Measurements from ENCODE around the gene RNF217. TPM values are rescaled to one million over a fixed set of nuclear protein-coding genes. Genes with fewer than 3 reads are reported as not detected.

RNF217 gene
- polyA plus RNA-seq, 1 donor (not counting 4 experiments of a cell fraction or from before 2014, with no cell fraction given): 44.0 TPM

GRCh38 chr6:125104425-125104824 is 142.2 kb downstream of the RNF217 start:
- FAIRE-seq: peak; percentile 85
- TF ChIP-seq CTCF (optimal IDR thresholded peaks at IDR 0.05 in 1 of 3, IDR thresholded peaks at IDR 0.05 in 1 of 3, conservative IDR thresholded peaks at IDR 0.05 in 1 of 3; ENCODE audit: extremely low read depth in 1 of 3, insufficient read depth in 2 of 3, low read length in 3 of 3): no peak
- TF ChIP-seq EZH2 (IDR thresholded peaks at IDR 0.05; ENCODE audit: low read length): no peak
- Histone ChIP-seq H4K20me1 (ENCODE audit: control insufficient read depth, extremely low read depth, insufficient read depth, low read length) (no peaks in the 10 kb centered on the region), H3K4me3 (ENCODE audit: control insufficient read depth in 2 of 3, extremely low read depth in 1 of 3, insufficient read depth in 2 of 3, low read depth in 1 of 3, low read length in 3 of 3) (peak overlapping the region in 1 of 3 experiments; percentile 2), H3K9me1 (ENCODE audit: control insufficient read depth, extremely low read depth, insufficient read depth, low read length) (no peaks in the 10 kb centered on the region), H3K4me2 (ENCODE audit: control insufficient read depth, extremely low read depth, insufficient read depth, low read depth, low read length) (peak overlapping the region; percentile 71), H3K79me2 (ENCODE audit: control insufficient read depth, insufficient read depth, low read length) (no peaks in the 10 kb centered on the region), H3K4me1 (ENCODE audit: control insufficient read depth, extremely low read depth, insufficient read depth, low read length) (peaks cover 52% of the 10 kb centered on the region), H3K36me3 (ENCODE audit: control insufficient read depth in 2 of 2, extremely low read depth in 1 of 2, insufficient read depth in 2 of 2, low read length in 2 of 2) (no peaks in the 10 kb centered on the region), H3K27ac (ENCODE audit: control insufficient read depth, insufficient read depth, low read length) (peak overlapping the region; percentile 67), H3K9me3 (ENCODE audit: control insufficient read depth, low read depth, low read length) (no peaks in the 10 kb centered on the region), H3K27me3 (ENCODE audit: control insufficient read depth, extremely low read depth, insufficient read depth, low read length) (no peaks in the 10 kb centered on the region), H2AFZ (ENCODE audit: control insufficient read depth, low read length) (peak overlapping the region; percentile 82), H3K9ac (ENCODE audit: control insufficient read depth, extremely low read depth, insufficient read depth, low read length) (peak overlapping the region; percentile 1)
- DNase-seq (ENCODE audit: low read depth, low spot score): no peak
- dilution Hi-C loops (cut with MboI; ENCODE audit: extremely low pct_ligation_motif_present, low sequenced_read_pairs): no loop called here

GRCh38 chr6:125107048-125107447 is 144.8 kb downstream of the RNF217 start:
- H3K79me2 ChIP-seq (ENCODE audit: control insufficient read depth, insufficient read depth, low read length): no peaks in the 10 kb centered on the region
- DNase-seq (ENCODE audit: low read depth, low spot score): no peak
- H3K4me1 ChIP-seq (ENCODE audit: control insufficient read depth, extremely low read depth, insufficient read depth, low read length): peaks cover 32% of the 10 kb centered on the region
- H3K9me1 ChIP-seq (ENCODE audit: control insufficient read depth, extremely low read depth, insufficient read depth, low read length): no peaks in the 10 kb centered on the region
- H3K36me3 ChIP-seq (ENCODE audit: control insufficient read depth in 2 of 2, extremely low read depth in 1 of 2, insufficient read depth in 2 of 2, low read length in 2 of 2): no peaks in the 10 kb centered on the region
- H3K4me3 ChIP-seq (ENCODE audit: control insufficient read depth in 2 of 3, extremely low read depth in 1 of 3, insufficient read depth in 2 of 3, low read depth in 1 of 3, low read length in 3 of 3): no peak overlapping the region
- peaks cover 5% of the 10 kb centered on the region for H3K9me3 ChIP-seq (ENCODE audit: control insufficient read depth, low read depth, low read length)
- H3K27ac ChIP-seq (ENCODE audit: control insufficient read depth, insufficient read depth, low read length): no peak overlapping the region
- no peak overlapping the region for H3K4me2 ChIP-seq (ENCODE audit: control insufficient read depth, extremely low read depth, insufficient read depth, low read depth, low read length)
- no peak for FAIRE-seq
- dilution Hi-C loops (cut with MboI; ENCODE audit: extremely low pct_ligation_motif_present, low sequenced_read_pairs): no loop called here
- no peaks in the 10 kb centered on the region for H3K27me3 ChIP-seq (ENCODE audit: control insufficient read depth, extremely low read depth, insufficient read depth, low read length)
- no peaks in the 10 kb centered on the region for H4K20me1 ChIP-seq (ENCODE audit: control insufficient read depth, extremely low read depth, insufficient read depth, low read length)
- TF ChIP-seq CTCF (optimal IDR thresholded peaks at IDR 0.05 in 1 of 3, IDR thresholded peaks at IDR 0.05 in 1 of 3, conservative IDR thresholded peaks at IDR 0.05 in 1 of 3; ENCODE audit: extremely low read depth in 1 of 3, insufficient read depth in 2 of 3, low read length in 3 of 3) (no peak), EZH2 (IDR thresholded peaks at IDR 0.05; ENCODE audit: low read length) (no peak)
- no peak overlapping the region for H2AFZ ChIP-seq (ENCODE audit: control insufficient read depth, low read length)
- H3K9ac ChIP-seq (ENCODE audit: control insufficient read depth, extremely low read depth, insufficient read depth, low read length): no peak overlapping the region
